Measurements from ENCODE around the gene BORA.
"Not testable (repeated sequence)": the region's sequence is repeated elsewhere in the genome, so short reads cannot be mapped to it uniquely, and the experiment has no call there.

The BORA gene

DNA sequence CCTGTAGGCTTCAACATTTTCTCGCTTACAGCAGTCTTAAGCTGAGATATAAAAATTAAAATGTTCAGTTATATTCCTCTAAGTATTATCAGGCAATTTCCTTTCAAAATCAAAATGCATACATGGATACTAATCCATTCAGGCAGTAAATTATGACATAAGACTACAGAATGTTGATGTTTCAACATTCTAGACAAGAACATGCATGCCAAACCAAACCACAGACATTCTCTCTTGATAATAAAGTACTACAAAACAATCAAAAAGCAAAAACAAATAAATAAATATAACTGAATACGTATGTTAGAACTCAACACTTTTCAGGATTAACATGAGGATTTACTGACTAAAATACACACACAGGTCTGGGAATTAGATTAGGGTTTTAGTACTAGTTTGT lies 46.3 kb downstream of the BORA start:
- DNase-seq = no peak

DNA sequence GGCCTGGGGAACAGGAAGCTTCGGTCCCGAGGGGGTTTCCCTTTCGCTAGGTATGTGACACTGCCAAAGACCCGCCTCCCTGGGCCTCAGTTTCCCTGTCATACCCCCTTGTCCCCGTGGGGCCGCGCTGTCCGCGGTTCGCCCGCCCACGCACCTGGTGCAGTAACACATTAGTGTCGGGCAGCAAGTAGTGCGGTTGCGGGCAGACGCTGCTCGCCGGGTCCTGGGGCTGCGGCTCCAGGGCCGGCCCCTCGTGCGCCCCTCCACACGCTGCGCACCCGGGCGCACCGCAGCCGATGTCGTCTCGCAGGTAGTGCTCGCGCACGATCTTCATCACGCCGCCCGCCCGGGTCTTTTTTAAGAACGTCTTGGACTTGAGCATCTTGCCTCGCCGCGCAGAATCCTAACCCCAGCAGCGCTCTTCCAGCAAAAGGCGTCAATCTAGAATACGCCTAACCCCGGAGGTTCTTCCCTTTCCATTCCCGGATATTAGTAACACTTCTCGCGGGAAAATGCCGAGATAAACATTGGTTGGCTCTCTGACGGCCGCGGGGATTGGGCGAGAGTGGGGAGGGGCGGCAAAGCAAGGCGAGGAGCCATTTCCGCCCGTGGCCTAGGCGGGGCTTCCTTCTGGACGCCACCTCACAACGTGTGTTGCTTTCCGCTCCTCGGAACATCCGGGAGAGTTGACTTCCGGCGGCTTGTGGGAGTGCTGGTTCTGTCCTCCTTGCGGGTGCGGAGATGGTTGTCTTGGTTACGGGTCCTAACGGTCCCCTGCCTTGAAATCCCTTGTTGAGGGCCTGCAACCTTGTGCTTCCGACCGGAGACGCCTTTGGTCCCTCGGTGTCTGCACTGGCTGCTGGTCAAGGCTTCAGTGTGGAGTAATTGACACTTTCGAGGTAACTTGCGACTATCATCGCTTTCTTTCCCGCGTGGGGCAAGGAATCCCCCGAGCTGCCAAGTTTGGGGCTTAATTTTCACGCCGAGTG lies 54.0 kb downstream of the BORA start, which contains the start of the genes DIS3 and PIBF1:
Gene DIS3, minus strand, starts transcription at position 450 of the 989 bp plus-strand sequence. Its CDS starts 68 bp downstream, at position 382.
Gene PIBF1, plus strand, starts transcription at position 683 of the 989 bp plus-strand sequence. CDS start 1,337 bp downstream, outside the sequence.
- DNase-seq = peak; percentile 86 to 99 (median 95)

DNA sequence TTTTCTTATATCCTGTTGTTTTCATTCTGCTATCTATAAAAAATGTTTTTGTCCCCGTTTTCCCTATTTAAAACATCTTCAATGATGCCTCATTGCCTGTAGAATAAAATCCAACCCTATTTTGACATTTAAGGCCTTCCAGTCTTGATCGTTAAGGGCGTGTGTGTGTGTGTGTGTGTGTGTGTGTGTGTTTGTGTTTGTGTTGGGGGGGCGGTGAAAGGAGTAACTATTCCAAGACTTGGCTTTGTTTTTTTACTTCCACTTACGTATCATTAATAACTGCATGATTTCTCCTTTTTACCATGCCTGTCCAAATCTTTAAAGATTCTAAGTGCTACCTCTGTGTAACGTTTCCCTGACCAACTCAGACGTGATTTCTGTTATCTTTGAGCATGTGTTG lies 55.0 kb downstream of the BORA start:
- DNase-seq = peak in 1 of 5 experiments; percentile 38

DNA sequence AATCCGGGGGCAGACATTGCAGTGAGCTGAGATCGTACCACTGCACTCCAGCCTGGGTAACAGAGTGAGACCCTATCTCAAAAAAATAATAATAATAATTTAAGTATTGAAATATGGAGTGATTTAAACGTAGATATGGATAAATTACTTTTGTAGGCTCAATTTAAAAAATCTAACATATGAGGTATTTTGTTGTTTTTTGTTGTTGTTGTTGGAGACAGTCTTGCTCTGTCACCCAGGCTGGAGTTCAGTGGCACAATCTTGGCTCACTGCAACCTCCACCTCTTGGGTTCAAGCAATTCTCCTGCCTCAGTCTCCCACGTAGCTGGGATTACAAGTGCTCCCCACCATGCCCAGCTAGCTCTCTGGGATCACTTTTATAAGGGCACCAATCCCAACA lies 57.0 kb downstream of the BORA start:
- not testable (repeated sequence) for DNase-seq

DNA sequence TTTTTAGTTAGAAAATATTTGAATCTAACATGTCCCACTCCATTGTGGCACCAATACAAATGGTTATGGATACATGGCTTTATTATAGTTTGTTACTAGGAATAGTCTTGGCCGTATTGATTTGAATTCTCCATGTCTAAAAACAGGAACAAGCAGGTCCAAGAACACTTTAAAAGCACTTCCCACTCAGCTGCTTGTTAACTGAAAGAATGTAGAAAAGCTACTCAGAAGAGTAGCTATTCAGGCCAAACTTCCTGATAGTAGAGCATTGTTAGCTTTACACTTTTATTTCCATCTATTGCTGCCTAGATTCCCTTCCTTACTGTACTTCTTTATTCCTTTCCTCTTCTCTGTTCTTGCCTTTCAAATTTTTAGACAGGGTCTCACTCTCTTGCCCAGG lies 61.1 kb downstream of the BORA start:
- no peak for DNase-seq

DNA sequence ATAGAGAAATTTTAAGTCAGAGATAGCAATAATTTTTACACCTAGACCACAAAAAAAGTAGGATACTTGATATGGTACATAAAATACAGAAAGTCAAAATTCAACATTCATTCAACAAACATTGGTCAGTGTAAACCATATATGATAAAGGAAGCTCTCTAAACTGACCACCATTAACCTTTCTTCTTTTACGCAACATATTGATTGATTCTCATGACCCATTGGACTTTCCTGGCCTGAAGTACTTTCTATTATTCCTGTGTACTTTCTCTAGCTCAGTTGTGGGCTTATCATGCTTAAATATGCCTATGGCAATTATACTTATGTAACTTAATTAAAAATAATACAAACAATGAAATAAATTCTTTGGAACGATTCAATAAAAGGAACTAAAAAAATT lies 64.9 kb downstream of the BORA start:
- no peak for DNase-seq

DNA sequence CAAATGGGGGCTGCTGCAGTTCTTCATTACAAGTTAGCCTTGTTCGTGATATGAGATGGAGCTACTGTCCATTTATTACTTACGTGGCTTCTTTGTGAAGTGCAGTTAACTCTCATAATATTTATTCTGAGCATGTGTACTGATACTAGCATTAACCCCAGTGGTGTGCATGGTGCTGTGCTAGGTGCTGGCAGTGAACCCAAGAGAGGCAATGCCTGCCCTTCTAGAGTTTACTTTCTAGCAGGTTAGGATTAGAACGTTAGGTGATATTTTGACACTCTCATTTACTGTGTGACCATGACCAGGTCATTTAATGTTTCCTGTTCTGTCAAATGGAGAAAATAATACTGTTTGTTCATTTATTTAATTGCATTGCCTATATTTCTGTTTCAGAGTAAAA lies 71.1 kb downstream of the BORA start:
- DNase-seq = no peak

DNA sequence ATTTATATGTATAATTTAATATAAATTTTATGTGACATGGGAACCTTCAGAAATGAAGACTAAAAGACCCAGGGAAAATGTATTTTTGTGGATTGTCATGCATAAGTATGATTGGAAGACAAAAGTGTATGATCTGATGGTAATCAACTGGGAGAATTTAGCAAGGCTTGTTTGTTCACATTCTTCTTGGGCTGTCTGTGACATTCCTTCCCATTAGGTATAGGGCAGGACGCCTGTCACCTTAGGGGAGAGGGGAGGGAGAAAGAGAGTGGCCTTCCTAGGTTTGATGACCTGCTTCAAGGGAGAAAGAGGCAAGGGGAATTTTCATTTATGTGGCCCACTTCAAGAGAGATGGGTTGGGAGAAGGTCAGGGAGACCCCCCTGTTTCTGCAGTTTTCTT lies 76.6 kb downstream of the BORA start:
- DNase-seq = no peak
